ENCODE results near the gene SP140. TPM values are rescaled to one million over a fixed set of nuclear protein-coding genes. Genes with fewer than 3 reads are reported as not detected.

SP140 gene
- polyA plus RNA-seq, 1 experiment = 0.29 TPM

DNA sequence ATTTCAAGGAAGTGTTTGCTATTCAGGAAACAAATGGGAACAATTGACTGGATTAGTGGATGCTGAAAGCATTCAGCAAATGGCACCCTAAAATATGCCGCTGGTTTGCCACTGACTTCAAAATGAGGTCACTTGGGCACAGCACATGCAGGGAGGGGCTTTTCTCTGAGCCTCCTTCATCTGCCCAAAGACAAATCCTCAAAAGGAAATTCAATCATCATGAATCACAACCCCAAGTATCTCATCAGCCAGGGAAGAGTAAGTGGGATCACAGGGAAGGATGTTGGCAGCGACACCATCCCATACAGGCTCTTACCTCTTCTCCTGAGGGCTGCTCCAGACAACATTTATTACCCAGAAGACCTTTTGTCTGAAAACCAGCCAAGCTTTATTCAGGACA, 87.1 kb downstream of the SP140 start:
- TF ChIP-seq, protein P1, sequence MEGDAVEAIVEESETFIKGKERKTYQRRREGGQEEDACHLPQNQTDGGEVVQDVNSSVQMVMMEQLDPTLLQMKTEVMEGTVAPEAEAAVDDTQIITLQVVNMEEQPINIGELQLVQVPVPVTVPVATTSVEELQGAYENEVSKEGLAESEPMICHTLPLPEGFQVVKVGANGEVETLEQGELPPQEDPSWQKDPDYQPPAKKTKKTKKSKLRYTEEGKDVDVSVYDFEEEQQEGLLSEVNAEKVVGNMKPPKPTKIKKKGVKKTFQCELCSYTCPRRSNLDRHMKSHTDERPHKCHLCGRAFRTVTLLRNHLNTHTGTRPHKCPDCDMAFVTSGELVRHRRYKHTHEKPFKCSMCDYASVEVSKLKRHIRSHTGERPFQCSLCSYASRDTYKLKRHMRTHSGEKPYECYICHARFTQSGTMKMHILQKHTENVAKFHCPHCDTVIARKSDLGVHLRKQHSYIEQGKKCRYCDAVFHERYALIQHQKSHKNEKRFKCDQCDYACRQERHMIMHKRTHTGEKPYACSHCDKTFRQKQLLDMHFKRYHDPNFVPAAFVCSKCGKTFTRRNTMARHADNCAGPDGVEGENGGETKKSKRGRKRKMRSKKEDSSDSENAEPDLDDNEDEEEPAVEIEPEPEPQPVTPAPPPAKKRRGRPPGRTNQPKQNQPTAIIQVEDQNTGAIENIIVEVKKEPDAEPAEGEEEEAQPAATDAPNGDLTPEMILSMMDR (IDR thresholded peaks at IDR 0.05; ENCODE audit: insufficient read depth, low read depth, low read length) = no peak
- no peak for DNase-seq (ENCODE audit: low read depth)
- no peak overlapping the region for H3K4me3 ChIP-seq (ENCODE audit: low read depth, low read length)
- no peaks in the 10 kb centered on the region for H3K27me3 ChIP-seq (ENCODE audit: control insufficient read depth, insufficient read depth, low read length)
- ChIA-PET CTCF (no interaction called here), POLR2A (interaction anchor here (0.6 kb wide), 1 partner anchor 587 kb away, joined by 3 read pairs; no protein-coding TSS in a partner anchor)
- no peaks in the 10 kb centered on the region for H3K36me3 ChIP-seq (ENCODE audit: control insufficient read depth, insufficient read depth, low read length)

DNA sequence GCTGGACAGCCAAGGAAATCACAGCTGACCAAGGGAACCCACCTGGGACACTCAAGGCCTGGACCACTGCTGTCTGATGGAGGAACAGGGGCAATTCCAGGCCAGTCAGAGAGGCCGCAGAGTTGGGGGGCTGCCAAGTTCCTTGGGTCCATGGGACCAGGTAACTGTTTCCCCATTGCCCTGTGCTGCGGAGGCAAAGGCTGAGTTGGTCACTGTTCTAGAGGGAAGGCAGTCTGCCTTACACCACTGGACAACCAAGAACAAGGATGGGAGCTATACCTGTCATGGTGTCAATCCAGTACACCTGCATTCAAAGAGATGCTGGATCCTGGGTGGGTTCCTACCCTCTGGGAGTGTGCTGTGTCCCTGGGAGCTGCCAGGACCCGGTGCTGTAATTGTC, 91.8 kb downstream of the SP140 start:
- Histone ChIP-seq H3K27me3 (ENCODE audit: control insufficient read depth, insufficient read depth, low read length) (no peaks in the 10 kb centered on the region), H3K4me3 (ENCODE audit: low read depth, low read length) (no peak overlapping the region), H3K36me3 (ENCODE audit: control insufficient read depth, insufficient read depth, low read length) (no peaks in the 10 kb centered on the region)
- DNase-seq (ENCODE audit: low read depth) = no peak
- TF ChIP-seq, protein P1 (IDR thresholded peaks at IDR 0.05; ENCODE audit: insufficient read depth, low read depth, low read length) = no peak
- ChIA-PET POLR2A (no interaction called here), CTCF (no interaction called here)

DNA sequence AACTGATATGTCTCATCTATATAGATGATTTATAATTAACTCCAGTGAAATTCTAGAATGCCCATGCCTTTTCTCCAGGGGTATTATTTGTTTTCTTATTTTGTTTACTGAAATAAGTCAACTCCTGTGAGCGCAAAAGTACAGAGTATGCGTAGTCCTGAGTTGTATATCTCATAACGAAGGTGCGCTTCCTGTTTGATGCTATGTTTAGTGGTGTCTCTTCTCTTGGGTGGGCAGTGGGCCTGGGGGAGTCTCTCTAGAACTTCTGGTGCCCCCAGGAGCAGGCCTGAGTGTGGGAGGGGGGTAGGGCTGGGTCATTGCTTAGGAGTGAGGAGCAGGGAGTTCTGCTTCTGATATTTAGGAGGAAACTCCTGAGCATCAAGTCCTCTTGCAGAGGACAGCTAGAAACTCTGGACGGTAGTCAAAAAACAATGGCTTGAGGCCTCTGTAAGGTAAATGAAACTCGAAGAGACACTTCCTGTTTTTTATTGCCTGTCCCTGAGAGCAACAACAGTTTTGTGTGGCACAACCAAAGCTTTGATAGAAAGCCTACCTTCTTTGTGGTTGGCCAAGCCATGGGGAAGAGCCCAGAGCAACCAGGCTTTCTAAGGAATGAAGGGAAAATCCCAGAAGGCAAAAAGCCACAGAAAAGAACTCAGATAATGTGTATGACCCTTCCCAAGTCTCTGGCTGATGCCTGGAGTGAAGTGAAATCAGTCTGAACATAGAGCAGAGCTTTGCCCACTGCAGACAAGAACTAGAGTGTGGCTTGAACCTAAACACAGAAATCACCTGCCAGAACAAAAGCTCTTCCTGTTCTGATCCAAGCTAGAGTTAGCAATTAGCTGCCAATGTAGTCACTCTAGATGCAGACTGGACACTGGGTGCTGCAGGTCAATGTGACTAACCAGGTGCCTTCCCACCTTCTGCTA, 92.9 kb downstream of the SP140 start:
- TF ChIP-seq, protein P1 (IDR thresholded peaks at IDR 0.05; ENCODE audit: insufficient read depth, low read depth, low read length) = no peak

DNA sequence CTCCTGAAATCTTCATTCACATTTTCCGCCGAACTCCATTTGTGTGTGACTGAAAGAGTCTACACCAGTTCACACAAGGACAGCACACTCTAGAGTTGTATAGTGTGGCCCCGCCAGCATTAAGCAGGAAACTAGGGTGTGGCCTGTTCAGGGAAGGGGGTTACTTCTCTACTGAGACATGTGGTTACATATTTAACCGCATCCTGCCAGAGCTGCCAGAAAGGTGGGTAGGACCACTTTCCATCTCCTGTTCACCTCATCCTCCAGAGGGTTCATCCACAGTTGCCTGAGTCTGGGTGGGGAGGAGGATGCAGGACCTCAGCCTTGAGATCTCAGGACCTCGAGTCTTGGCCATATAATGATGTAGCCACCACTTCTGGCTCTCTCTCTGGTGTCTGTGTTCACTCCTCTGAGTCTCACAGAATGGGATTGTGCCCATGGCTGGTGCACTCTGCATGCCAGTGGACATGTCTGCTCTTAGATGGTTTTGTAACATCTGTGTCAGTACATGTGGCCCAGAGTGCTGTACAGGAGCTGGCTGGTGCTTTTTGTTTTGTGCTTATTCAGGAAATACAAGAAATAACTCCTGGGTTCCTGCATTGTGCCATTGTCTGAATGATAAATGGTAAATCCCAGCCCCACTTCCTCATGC, 93.8 kb downstream of the SP140 start:
- no peak overlapping the region for H3K4me3 ChIP-seq (ENCODE audit: low read depth, low read length)
- DNase-seq (ENCODE audit: low read depth) = no peak
- H3K36me3 ChIP-seq (ENCODE audit: control insufficient read depth, insufficient read depth, low read length) = no peaks in the 10 kb centered on the region
- ChIA-PET CTCF (no interaction called here), POLR2A (no interaction called here)
- no peaks in the 10 kb centered on the region for H3K27me3 ChIP-seq (ENCODE audit: control insufficient read depth, insufficient read depth, low read length)
- TF ChIP-seq, protein P1 (IDR thresholded peaks at IDR 0.05; ENCODE audit: insufficient read depth, low read depth, low read length) = no peak

More for the DNA sequence above, 92.9 kb downstream of the SP140 start:
- Histone ChIP-seq H3K36me3 (ENCODE audit: control insufficient read depth, insufficient read depth, low read length) (no peaks in the 10 kb centered on the region), H3K4me3 (ENCODE audit: low read depth, low read length) (no peak overlapping the region), H3K27me3 (ENCODE audit: control insufficient read depth, insufficient read depth, low read length) (no peaks in the 10 kb centered on the region)
- ChIA-PET CTCF (no interaction called here), POLR2A (no interaction called here)
- no peak for DNase-seq (ENCODE audit: low read depth)

DNA sequence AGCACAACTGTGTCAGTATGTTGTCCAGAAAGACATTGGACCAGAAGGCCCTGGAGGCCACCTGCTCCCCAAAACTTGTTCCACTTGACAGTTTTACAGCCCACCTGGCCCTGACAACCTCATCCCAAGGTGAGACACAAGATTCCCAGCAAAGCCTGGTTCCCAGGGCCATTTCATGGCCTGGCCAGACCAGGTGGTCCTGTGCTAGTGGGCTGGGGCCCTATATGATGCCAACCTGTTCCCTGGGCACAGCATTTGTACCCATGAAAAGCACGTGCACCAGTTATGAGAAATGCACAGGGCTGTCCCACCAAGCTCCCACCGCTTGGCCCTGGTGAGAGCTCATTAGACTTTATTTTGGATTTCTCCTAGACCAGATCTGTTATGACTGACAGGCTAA, 95.5 kb downstream of the SP140 start:
- Histone ChIP-seq H3K4me3 (ENCODE audit: low read depth, low read length) (no peak overlapping the region), H3K36me3 (ENCODE audit: control insufficient read depth, insufficient read depth, low read length) (no peaks in the 10 kb centered on the region), H3K27me3 (ENCODE audit: control insufficient read depth, insufficient read depth, low read length) (no peaks in the 10 kb centered on the region)
- DNase-seq (ENCODE audit: low read depth) = no peak
- TF ChIP-seq, protein P1 (IDR thresholded peaks at IDR 0.05; ENCODE audit: insufficient read depth, low read depth, low read length) = no peak
- ChIA-PET CTCF (no interaction called here), POLR2A (no interaction called here)
